ENCODE results near the gene GABBR2. TPM values are rescaled to one million over a fixed set of nuclear protein-coding genes. Genes with fewer than 3 reads are reported as not detected.

The GABBR2 gene
- total RNA-seq, 2 donors from 2014 or later: not detected

- intact Hi-C loops (cut with DNase I): no loop called here
- H3K4me3 ChIP-seq: no peak overlapping the region
- no peak overlapping the region for H3K27ac ChIP-seq
- H3K36me3 ChIP-seq (replicated peaks in 1 of 2; ENCODE audit: insufficient read depth in 1 of 2, low read depth in 2 of 2): no peaks in the 10 kb centered on the region
- H3K4me1 ChIP-seq: no peaks in the 10 kb centered on the region
- no peak for TF ChIP-seq CTCF (IDR thresholded peaks at IDR 0.05)
- TF ChIP-seq POLR2A (IDR thresholded peaks at IDR 0.05): no peak
- H3K27me3 ChIP-seq: no peaks in the 10 kb centered on the region
- no peaks in the 10 kb centered on the region for H3K9me3 ChIP-seq
- 68 to 100% methylated on average over 1 to 2 of the region's 2 CpGs for WGBS, 2 donors
- ATAC-seq (no peak), DNase-seq (no peak)
Measured at GRCh38 chr9:98494852-98495251, 213.9 kb downstream of the GABBR2 start.

- TF ChIP-seq POLR2A (IDR thresholded peaks at IDR 0.05): no peak
- TF ChIP-seq CTCF (IDR thresholded peaks at IDR 0.05): no peak
- DNase-seq: no peak
- no peak overlapping the region for H3K27ac ChIP-seq
- H3K36me3 ChIP-seq (replicated peaks in 1 of 2; ENCODE audit: insufficient read depth in 1 of 2, low read depth in 2 of 2): no peaks in the 10 kb centered on the region
- no peak for ATAC-seq
- H3K4me1 ChIP-seq: no peaks in the 10 kb centered on the region
- 52 to 57% methylated on average over 3 of the region's 3 CpGs for WGBS, 2 donors
- H3K9me3 ChIP-seq: no peaks in the 10 kb centered on the region
- no peak overlapping the region for H3K4me3 ChIP-seq
- no peaks in the 10 kb centered on the region for H3K27me3 ChIP-seq
- intact Hi-C loops (cut with DNase I): no loop called here
Measured at GRCh38 chr9:98491828-98492227, 216.9 kb downstream of the GABBR2 start.

- H3K36me3 ChIP-seq (replicated peaks in 1 of 2; ENCODE audit: insufficient read depth in 1 of 2, low read depth in 2 of 2): no peaks in the 10 kb centered on the region
- no peak for DNase-seq
- intact Hi-C loops (cut with DNase I): no loop called here
- H3K4me1 ChIP-seq: no peaks in the 10 kb centered on the region
- no peaks in the 10 kb centered on the region for H3K9me3 ChIP-seq
- H3K4me3 ChIP-seq: no peak overlapping the region
- TF ChIP-seq POLR2A (IDR thresholded peaks at IDR 0.05) (no peak), CTCF (IDR thresholded peaks at IDR 0.05) (no peak)
- ATAC-seq: no peak
- no peaks in the 10 kb centered on the region for H3K27me3 ChIP-seq
- H3K27ac ChIP-seq: no peak overlapping the region
- 51 to 61% methylated on average over 3 of the region's 3 CpGs for WGBS, 2 donors
Measured at GRCh38 chr9:98491231-98491651, 217.5 kb downstream of the GABBR2 start.

- Histone ChIP-seq H3K4me3 (no peak overlapping the region), H3K4me1 (no peaks in the 10 kb centered on the region), H3K27ac (no peak overlapping the region), H3K36me3 (replicated peaks in 1 of 2; ENCODE audit: insufficient read depth in 1 of 2, low read depth in 2 of 2) (no peaks in the 10 kb centered on the region), H3K27me3 (no peaks in the 10 kb centered on the region), H3K9me3 (no peaks in the 10 kb centered on the region)
- intact Hi-C loops (cut with DNase I): no loop called here
- TF ChIP-seq POLR2A (IDR thresholded peaks at IDR 0.05): no peak
- no peak for TF ChIP-seq CTCF (IDR thresholded peaks at IDR 0.05)
- DNase-seq (no peak), ATAC-seq (no peak)
- 86 to 89% methylated on average over 8 of the region's 8 CpGs for WGBS, 2 donors
Measured at GRCh38 chr9:98488571-98489312, 220.0 kb downstream of the GABBR2 start.

- no peaks in the 10 kb centered on the region for H3K9me3 ChIP-seq
- H3K36me3 ChIP-seq (replicated peaks in 1 of 2; ENCODE audit: insufficient read depth in 1 of 2, low read depth in 2 of 2): no peaks in the 10 kb centered on the region
- no peak overlapping the region for H3K4me3 ChIP-seq
- WGBS, 2 donors: 57 to 80% methylated on average over 4 of the region's 4 CpGs
- no peaks in the 10 kb centered on the region for H3K27me3 ChIP-seq
- DNase-seq: no peak
- ATAC-seq: no peak
- TF ChIP-seq POLR2A (IDR thresholded peaks at IDR 0.05) (no peak), CTCF (IDR thresholded peaks at IDR 0.05) (no peak)
- no peak overlapping the region for H3K27ac ChIP-seq
- intact Hi-C loops (cut with DNase I): no loop called here
- H3K4me1 ChIP-seq: no peaks in the 10 kb centered on the region
Measured at GRCh38 chr9:98485706-98486105, 223.0 kb downstream of the GABBR2 start.
